CD14-positive monocyte (primary cell): ENCODE measurements around the gene AGPAT3. TPM values are rescaled to one million over a fixed set of nuclear protein-coding genes. Genes with fewer than 3 reads are reported as not detected.
A peak's percentile ranks its signal among the peaks of the same experiment; 100 is the strongest.

ENCODE experiments used
- DNase-seq, 3 donors: peaks; one replicate each; pipeline ENCODE4 v3.0.0-alpha.2; 2011 to 2022
- H2AFZ ChIP-seq: 2 replicates; pipeline ENCODE4 v1.6.0; 2012; ENCODE audit warnings: mild to moderate bottlenecking, low read depth, low read length, inconsistent platforms; ENCODE audit not compliant: insufficient read depth, poor library complexity, severe bottlenecking
- H3K27ac ChIP-seq, 2 donors: 1 replicate in 1 of 2; 2 replicates in 1 of 2; pipeline ENCODE4 v1.5.1; 2012 to 2013; ENCODE audit warnings: low read length in 2 of 2, control low read depth in 1 of 2, inconsistent platforms in 1 of 2, low read depth in 1 of 2, mild to moderate bottlenecking in 1 of 2
- H3K27me3 ChIP-seq, 2 donors: one replicate each; pipeline versions ENCODE4 v1.6.0 to v1.6.1; 2011 to 2013; ENCODE audit warnings: low read length in 2 of 2; ENCODE audit not compliant: control insufficient read depth in 2 of 2, insufficient read depth in 2 of 2
- H3K36me3 ChIP-seq, 2 donors: replicated peaks in 1 of 2; 1 replicate in 1 of 2; 2 replicates in 1 of 2; pipeline versions ENCODE4 v1.5.1 to v1.6.1; 2012 to 2013; ENCODE audit warnings: low read length in 2 of 2, control low read depth in 1 of 2, inconsistent platforms in 1 of 2, mild to moderate bottlenecking in 1 of 2; ENCODE audit not compliant: insufficient read depth in 2 of 2, control insufficient read depth in 1 of 2
- H3K4me1 ChIP-seq, 2 donors: 1 replicate in 1 of 2; 2 replicates in 1 of 2; pipeline versions ENCODE4 v1.5.1 to v1.6.1; 2012 to 2013; ENCODE audit warnings: low read length in 2 of 2, control low read depth in 1 of 2, inconsistent platforms in 1 of 2, mild to moderate bottlenecking in 1 of 2, moderate library complexity in 1 of 2; ENCODE audit not compliant: insufficient read depth in 2 of 2, control insufficient read depth in 1 of 2
- H3K4me2 ChIP-seq: replicated peaks from 2 replicates; pipeline ENCODE3; 2012; ENCODE audit warnings: low read length, moderate library complexity, mild to moderate bottlenecking; ENCODE audit not compliant: poor library complexity, severe bottlenecking; ENCODE audit errors: extremely low read depth
- H3K4me3 ChIP-seq, 3 experiments: fragments of 200-600 bp in 1 of 3; sonication (generic) in 1 of 3; replicated peaks in 1 of 3; 1 replicate in 2 of 3; 2 replicates in 1 of 3; pipeline ENCODE4 v1.5.1; 2011 to 2013; ENCODE audit warnings: low read length in 3 of 3, mild to moderate bottlenecking in 3 of 3, control low read depth in 2 of 3, low read depth in 2 of 3, inconsistent platforms in 1 of 3, moderate library complexity in 1 of 3
- H3K79me2 ChIP-seq: 2 replicates; pipeline ENCODE4 v1.6.0; 2012; ENCODE audit warnings: mild to moderate bottlenecking, control low read depth, inconsistent platforms, low read length, moderate library complexity; ENCODE audit not compliant: insufficient read depth
- H3K9ac ChIP-seq: 2 replicates; pipeline ENCODE4 v1.6.0; 2017; ENCODE audit warnings: low read length, mild to moderate bottlenecking; ENCODE audit not compliant: insufficient read depth, poor library complexity, severe bottlenecking
- H3K9me3 ChIP-seq, 2 donors: replicated peaks in 1 of 2; 1 replicate in 1 of 2; 2 replicates in 1 of 2; pipeline versions ENCODE4 v1.5.1 to v1.6.1; 2012 to 2013; ENCODE audit warnings: low read length in 2 of 2, control low read depth in 1 of 2; ENCODE audit not compliant: control insufficient read depth in 1 of 2, insufficient read depth in 1 of 2
- H4K20me1 ChIP-seq: 2 replicates; pipeline ENCODE4 v1.6.0; 2012; ENCODE audit warnings: mild to moderate bottlenecking, low read length, control low read depth, moderate library complexity; ENCODE audit not compliant: insufficient read depth
- H3K27ac Mint-ChIP-seq, 7 donors: one replicate each; pipeline ENCODE4 v1.8.0; 2020; ENCODE audit warnings: mild to moderate bottlenecking in 7 of 7, mixed read lengths in 7 of 7, moderate library complexity in 6 of 7, inconsistent platforms in 2 of 7
- H3K27me3 Mint-ChIP-seq, 3 donors: one replicate each; pipeline ENCODE4 v1.8.0; 2021 to 2022; ENCODE audit warnings: low read depth in 3 of 3, mild to moderate bottlenecking in 3 of 3, mixed read lengths in 3 of 3, moderate library complexity in 3 of 3, inconsistent platforms in 1 of 3
- H3K36me3 Mint-ChIP-seq, 2 donors: one replicate each; pipeline ENCODE4 v1.8.0; 2020; ENCODE audit warnings: mixed read lengths in 2 of 2, inconsistent platforms in 1 of 2, mild to moderate bottlenecking in 1 of 2
- H3K4me1 Mint-ChIP-seq: one replicate; pipeline ENCODE4 v1.8.0; 2020; ENCODE audit warnings: mild to moderate bottlenecking, mixed read lengths
- H3K4me3 Mint-ChIP-seq, 2 donors: one replicate each; pipeline ENCODE4 v1.8.0; 2020; ENCODE audit warnings: mild to moderate bottlenecking in 2 of 2, mixed read lengths in 2 of 2, moderate library complexity in 1 of 2
- H3K9me3 Mint-ChIP-seq, 7 donors: one replicate each; pipeline ENCODE4 v1.8.0; 2020 to 2022; ENCODE audit warnings: mixed read lengths in 7 of 7, mild to moderate bottlenecking in 6 of 7, moderate library complexity in 6 of 7, inconsistent platforms in 2 of 7
- CTCF ChIP-seq: fragments of 200-600 bp; IDR thresholded peaks from one replicate; pipeline ENCODE4 v1.8.0; 2022; ENCODE audit warnings: antibody characterized with exemption, mild to moderate bottlenecking
- WGBS: methylation state at CpG from one replicate; pipeline ENCODE4 v1.1.5; 2013; ENCODE audit warnings: missing lambda C conversion rate; ENCODE audit not compliant: insufficient coverage; 5-methylcytosine and 5-hydroxymethylcytosine counted together
- intact Hi-C, 2 donors: fragments of 100-400 bp; cut with micrococcal nuclease; formaldehyde crosslinking; loops; one replicate each; pipeline versions ENCODE4 v1.15.0 to v1.15.1; 2023
- polyA plus RNA-seq, 3 donors: library from polyadenylated mRNA; depleted of rRNA in 1 of 3; unstranded in 2 of 3; stranded (reverse) in 1 of 3; fragments of 300-500 nt in 2 of 3; fragments of >200 nt in 1 of 3; fragmentation: Illumina TruSeq in 2 of 3; gene quantifications; 1 replicate in 2 of 3; 2 replicates in 1 of 3; pipeline ENCODE4 v1.2.3, GENCODE V29; 2012 to 2021

AGPAT3 gene
- polyA plus RNA-seq, 3 donors: 24.9 to 49.3 (median 26.2) TPM

GRCh38 chr21:43958364-43959158 lies 93.5 kb downstream of the AGPAT3 start:
- peak overlapping the region in 1 of 2 donors; percentile 3 for H3K27ac ChIP-seq
- H3K9ac ChIP-seq: no peak overlapping the region
- no peak overlapping the region for H2AFZ ChIP-seq
- H3K4me2 ChIP-seq: no peak overlapping the region
- H3K9me3 Mint-ChIP-seq: peaks cover 0 to 2% (median 0%) of the 10 kb centered on the region in 7 donors
- WGBS: 89% methylated on average over 11 of the region's 13 CpGs
- no peaks in the 10 kb centered on the region for H3K4me1 ChIP-seq
- H3K4me3 Mint-ChIP-seq: no peak overlapping the region
- H3K27me3 ChIP-seq: no peaks in the 10 kb centered on the region
- H3K27ac Mint-ChIP-seq: no peak overlapping the region
- H3K4me1 Mint-ChIP-seq: no peaks in the 10 kb centered on the region
- no peaks in the 10 kb centered on the region for H3K27me3 Mint-ChIP-seq
- no peak for DNase-seq
- intact Hi-C loops: no loop called here
- H3K79me2 ChIP-seq: peaks cover 31% of the 10 kb centered on the region
- H4K20me1 ChIP-seq: peaks cover 99% of the 10 kb centered on the region
- H3K36me3 ChIP-seq: peaks cover 31 to 82% of the 10 kb centered on the region in 2 donors
- H3K36me3 Mint-ChIP-seq: peaks cover 17 to 42% of the 10 kb centered on the region in 2 donors
- no peak overlapping the region for H3K4me3 ChIP-seq
- no peaks in the 10 kb centered on the region for H3K9me3 ChIP-seq
- no peak for TF ChIP-seq CTCF

DNA sequence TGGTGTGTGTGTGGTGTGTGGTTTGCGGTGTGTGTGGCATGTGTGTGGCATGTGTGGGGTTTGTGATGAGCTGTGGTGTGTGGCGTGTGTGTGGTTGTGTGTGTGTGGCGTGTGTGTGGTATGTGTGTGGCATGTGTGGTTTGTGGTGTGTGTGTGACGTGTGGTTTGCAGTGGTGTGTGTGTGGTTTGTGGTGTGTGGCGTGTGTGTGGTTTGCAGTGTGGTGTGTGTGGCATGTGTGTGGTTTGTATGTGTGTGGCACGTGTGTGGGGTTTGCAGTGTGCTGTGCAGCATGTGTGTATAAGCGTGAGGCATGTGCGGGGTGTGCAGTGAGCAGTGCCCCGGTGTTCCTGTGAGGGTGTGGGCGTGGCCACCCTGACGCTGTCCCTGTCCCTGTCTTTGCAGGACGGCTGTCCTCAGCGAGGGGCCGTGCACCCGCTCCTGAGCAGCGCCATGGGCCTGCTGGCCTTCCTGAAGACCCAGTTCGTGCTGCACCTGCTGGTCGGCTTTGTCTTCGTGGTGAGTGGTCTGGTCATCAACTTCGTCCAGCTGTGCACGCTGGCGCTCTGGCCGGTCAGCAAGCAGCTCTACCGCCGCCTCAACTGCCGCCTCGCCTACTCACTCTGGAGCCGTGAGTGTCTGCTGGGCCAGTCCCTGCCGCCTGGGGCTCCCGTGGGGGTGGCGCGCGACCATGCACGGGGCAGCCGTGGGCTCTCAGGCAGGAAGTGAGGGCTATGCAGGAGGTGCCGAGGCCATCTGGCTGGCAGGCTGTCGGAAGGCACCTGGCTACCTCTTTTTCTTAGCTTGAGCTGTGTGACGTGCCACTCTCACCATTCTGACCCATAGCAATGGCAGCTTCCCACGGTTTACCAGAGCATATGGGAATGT lies 94.5 kb downstream of the AGPAT3 start:
- Histone ChIP-seq H3K4me2 (no peak overlapping the region), H3K9me3 (no peaks in the 10 kb centered on the region), H3K4me3 (no peak overlapping the region), H3K36me3 (peaks cover 31 to 84% of the 10 kb centered on the region in 2 donors), H3K27me3 (no peaks in the 10 kb centered on the region), H2AFZ (no peak overlapping the region), H3K79me2 (peaks cover 25% of the 10 kb centered on the region), H3K4me1 (no peaks in the 10 kb centered on the region), H4K20me1 (peaks cover 98% of the 10 kb centered on the region), H3K27ac (no peak overlapping the region), H3K9ac (no peak overlapping the region)
- WGBS: 90% methylated on average over 37 of the region's 39 CpGs
- H3K4me1 Mint-ChIP-seq: no peaks in the 10 kb centered on the region
- H3K36me3 Mint-ChIP-seq: peaks cover 11 to 42% of the 10 kb centered on the region in 2 donors
- intact Hi-C loops: no loop called here
- no peak for TF ChIP-seq CTCF
- peak overlapping the region in 1 of 7 donors; percentile 10 for H3K27ac Mint-ChIP-seq
- no peaks in the 10 kb centered on the region for H3K27me3 Mint-ChIP-seq
- DNase-seq: no peak
- H3K4me3 Mint-ChIP-seq: no peak overlapping the region
- H3K9me3 Mint-ChIP-seq: peaks cover 0 to 2% (median 0%) of the 10 kb centered on the region in 7 donors
